ENCODE measurements around the gene NELFE.

Gene NELFE

GRCh38 chr6:31971279-31971992, 12.7 kb upstream of the NELFE start:
- peak; percentile 10 for ATAC-seq (ENCODE audit: low read depth)
- TF ChIP-seq CTCF (IDR thresholded peaks at IDR 0.05; ENCODE audit: poor library complexity, severe bottlenecking): no peak
- DNase-seq (ENCODE audit: low spot score): no peak
- H3K9me3 ChIP-seq (ENCODE audit: severe bottlenecking): no peaks in the 10 kb centered on the region
- H3K4me1 ChIP-seq (ENCODE audit: insufficient read depth, poor library complexity, severe bottlenecking): peaks cover 5% of the 10 kb centered on the region
- H3K27ac ChIP-seq (ENCODE audit: poor library complexity, severe bottlenecking): peak overlapping the region; percentile 87
- peaks cover 24% of the 10 kb centered on the region for H3K36me3 ChIP-seq (ENCODE audit: low read depth)
- H3K27me3 ChIP-seq (ENCODE audit: insufficient read depth, poor library complexity, severe bottlenecking): no peaks in the 10 kb centered on the region
- H3K4me3 ChIP-seq (ENCODE audit: severe bottlenecking): peak overlapping the region; percentile 74

DNA sequence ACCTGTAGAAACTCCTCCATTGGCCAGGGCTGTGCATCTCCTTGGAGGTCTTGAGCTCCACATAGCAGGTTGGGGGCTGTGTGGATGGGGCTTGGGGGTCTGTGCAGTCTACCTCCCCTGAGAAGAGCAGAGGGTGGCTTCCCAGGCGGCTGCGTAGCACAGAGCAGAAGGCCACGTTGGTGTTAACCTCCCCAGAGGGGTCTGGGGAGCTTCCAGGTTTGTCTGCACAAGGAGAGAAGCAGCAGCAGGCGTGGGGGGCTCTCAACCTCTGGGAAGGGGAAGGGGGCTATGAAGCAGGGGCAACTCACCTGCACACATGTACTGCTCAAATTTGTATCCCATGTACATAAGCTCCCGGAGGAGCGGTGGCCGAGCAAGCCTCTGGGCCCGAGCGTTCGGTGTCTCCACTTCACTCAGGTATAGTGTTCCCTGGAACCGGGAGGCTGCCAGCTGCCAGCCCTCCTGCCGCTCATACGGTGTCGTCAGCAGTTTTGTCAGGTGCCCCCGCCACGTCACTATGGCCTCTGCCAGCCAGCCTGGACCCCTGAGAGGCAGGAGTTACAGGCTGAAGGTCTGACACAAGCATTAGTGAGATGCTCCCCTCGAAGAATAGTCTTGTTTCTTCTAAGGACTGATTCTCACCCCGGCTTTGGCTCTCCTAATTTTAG, 12.0 kb upstream of the NELFE start:
- ATAC-seq (ENCODE audit: low read depth): peak; percentile 3; the same call in 1 of the 3 replicates
- no peak for TF ChIP-seq CTCF (IDR thresholded peaks at IDR 0.05; ENCODE audit: poor library complexity, severe bottlenecking)
- Histone ChIP-seq H3K27me3 (ENCODE audit: insufficient read depth, poor library complexity, severe bottlenecking) (no peaks in the 10 kb centered on the region), H3K9me3 (ENCODE audit: severe bottlenecking) (no peaks in the 10 kb centered on the region), H3K4me3 (ENCODE audit: severe bottlenecking) (peak overlapping the region; percentile 74), H3K4me1 (ENCODE audit: insufficient read depth, poor library complexity, severe bottlenecking) (peaks cover 5% of the 10 kb centered on the region), H3K27ac (ENCODE audit: poor library complexity, severe bottlenecking) (peak overlapping the region; percentile 87), H3K36me3 (ENCODE audit: low read depth) (peaks cover 29% of the 10 kb centered on the region)
- DNase-seq (ENCODE audit: low spot score): no peak

DNA sequence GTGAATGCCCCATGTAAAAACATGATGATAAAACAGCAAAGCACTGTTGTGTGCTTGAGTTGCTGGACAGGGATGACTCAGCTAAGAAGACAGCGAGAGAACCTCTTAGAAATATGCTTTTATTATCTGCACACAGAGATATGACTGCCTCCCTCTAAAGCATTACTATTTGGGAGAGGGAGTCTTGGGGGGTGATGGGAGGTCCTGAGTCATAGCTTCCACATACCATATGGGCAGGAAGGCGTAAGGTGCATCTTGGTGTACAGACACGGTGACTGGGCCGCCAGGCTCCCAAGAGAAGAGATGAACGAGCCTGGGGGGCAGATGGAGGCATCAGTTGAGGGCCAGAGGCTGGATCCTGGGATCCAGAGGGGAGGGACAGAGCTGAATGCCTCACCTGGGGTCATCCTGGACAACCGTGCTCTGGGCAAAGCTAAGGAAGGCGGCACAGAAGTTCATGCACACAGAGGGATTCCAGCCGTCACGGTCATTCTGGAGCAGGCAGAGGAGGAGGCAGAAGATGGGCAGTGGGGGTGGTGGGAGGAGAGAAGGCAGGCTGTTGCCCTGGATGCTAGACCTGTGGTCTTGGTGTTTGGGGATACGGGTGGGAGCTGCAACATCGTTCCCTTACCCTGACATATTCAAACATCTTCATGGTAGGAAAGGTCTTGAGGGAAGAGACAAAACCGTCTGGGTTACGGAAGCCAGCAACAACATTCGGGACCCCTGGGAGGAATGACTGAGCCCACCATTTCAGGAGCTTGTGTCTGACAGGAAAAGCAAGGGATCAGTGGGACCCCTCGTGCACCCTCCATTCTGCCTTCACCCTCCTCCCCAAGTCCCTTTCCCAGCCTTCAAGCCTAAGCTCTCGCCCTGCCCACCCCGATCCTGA, 11.2 kb upstream of the NELFE start:
- TF ChIP-seq CTCF (IDR thresholded peaks at IDR 0.05; ENCODE audit: poor library complexity, severe bottlenecking): no peak
- DNase-seq (ENCODE audit: low spot score): no peak
- H3K9me3 ChIP-seq (ENCODE audit: severe bottlenecking): no peaks in the 10 kb centered on the region
- ATAC-seq (ENCODE audit: low read depth): no peak
- peaks cover 5% of the 10 kb centered on the region for H3K4me1 ChIP-seq (ENCODE audit: insufficient read depth, poor library complexity, severe bottlenecking)
- H3K27me3 ChIP-seq (ENCODE audit: insufficient read depth, poor library complexity, severe bottlenecking): no peaks in the 10 kb centered on the region
- no peak overlapping the region for H3K4me3 ChIP-seq (ENCODE audit: severe bottlenecking)
- peaks cover 37% of the 10 kb centered on the region for H3K36me3 ChIP-seq (ENCODE audit: low read depth)
- no peak overlapping the region for H3K27ac ChIP-seq (ENCODE audit: poor library complexity, severe bottlenecking)

DNA sequence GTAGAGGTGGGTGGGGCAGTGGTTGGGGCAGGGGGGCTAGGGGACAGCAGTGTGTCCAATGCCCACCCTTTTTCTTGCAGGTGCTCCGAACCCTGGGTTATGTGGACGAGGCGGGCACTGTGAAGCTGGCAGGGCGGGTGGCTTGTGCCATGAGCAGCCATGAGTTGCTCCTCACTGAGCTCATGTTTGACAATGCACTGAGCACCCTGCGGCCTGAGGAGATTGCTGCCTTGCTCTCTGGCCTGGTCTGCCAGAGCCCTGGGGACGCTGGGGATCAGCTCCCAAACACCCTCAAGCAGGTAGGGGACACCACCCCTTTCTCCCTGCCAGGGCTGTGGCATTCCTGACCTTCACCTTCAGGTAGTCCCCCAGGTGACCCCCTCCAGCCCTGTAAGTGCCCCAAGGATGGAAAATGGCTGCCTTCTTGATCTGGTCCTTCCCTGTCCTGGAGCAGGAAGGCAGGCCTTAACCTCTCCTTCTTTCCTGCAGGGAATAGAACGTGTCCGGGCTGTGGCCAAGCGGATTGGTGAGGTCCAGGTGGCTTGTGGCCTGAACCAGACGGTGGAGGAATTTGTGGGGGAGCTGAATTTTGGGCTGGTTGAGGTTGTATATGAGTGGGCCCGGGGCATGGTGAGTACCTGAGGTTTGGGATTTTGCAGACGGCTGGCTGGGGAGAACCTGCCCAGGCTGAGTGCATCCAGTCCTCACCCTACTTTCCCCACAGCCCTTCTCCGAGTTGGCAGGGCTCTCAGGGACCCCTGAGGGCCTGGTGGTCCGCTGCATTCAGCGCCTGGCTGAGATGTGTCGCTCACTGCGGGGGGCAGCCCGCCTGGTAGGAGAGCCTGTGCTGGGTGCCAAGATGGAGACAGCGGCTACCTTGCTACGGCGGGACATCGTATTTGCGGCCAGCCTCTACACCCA, 10.3 kb upstream of the NELFE start:
- Histone ChIP-seq H3K27me3 (ENCODE audit: insufficient read depth, poor library complexity, severe bottlenecking) (no peaks in the 10 kb centered on the region), H3K9me3 (ENCODE audit: severe bottlenecking) (no peaks in the 10 kb centered on the region), H3K4me1 (ENCODE audit: insufficient read depth, poor library complexity, severe bottlenecking) (peaks cover 5% of the 10 kb centered on the region), H3K36me3 (ENCODE audit: low read depth) (peaks cover 46% of the 10 kb centered on the region), H3K27ac (ENCODE audit: poor library complexity, severe bottlenecking) (no peak overlapping the region), H3K4me3 (ENCODE audit: severe bottlenecking) (no peak overlapping the region)
- no peak for TF ChIP-seq CTCF (IDR thresholded peaks at IDR 0.05; ENCODE audit: poor library complexity, severe bottlenecking)
- ATAC-seq (ENCODE audit: low read depth) (no peak), DNase-seq (ENCODE audit: low spot score) (no peak)
